Panc1 (cell line): Measurements from ENCODE around the gene SLC6A11. TPM values are rescaled to one million over a fixed set of nuclear protein-coding genes. Genes with fewer than 3 reads are reported as not detected.
A peak's percentile ranks its signal among the peaks of the same experiment; 100 is the strongest.

Experiments
- ATAC-seq: fragments of 200-7000 bp; cut with Tn5 transposase; 2 replicates; pipeline ENCODE4 v1.9.1; 2020; ENCODE audit warnings: mild to moderate bottlenecking, moderate library complexity
- BruUV-seq: library from RNA; stranded (reverse); fragments of 400-500 nt; replicated peaks from 2 replicates; lab custom pipeline; 2021; lab: Mats Ljungman, UMichigan
- CTCF ChIA-PET: fragments of 300-600 bp; sonication (Branson Sonifier 250); formaldehyde crosslinking; loops from one replicate; lab custom pipeline; 2022; ENCODE audit warnings: antibody characterized with exemption; lab: Charles Lee
- POLR2A ChIA-PET: fragments of 300-600 bp; sonication (Branson Sonifier 250); formaldehyde crosslinking; loops from one replicate; lab custom pipeline; 2022; ENCODE audit warnings: antibody characterized with exemption; lab: Charles Lee
- DNase-seq: peaks from one replicate; pipeline ENCODE4 v3.0.0-alpha.2; 2010; ENCODE audit warnings: low read depth, low spot score
- H3K27ac ChIP-seq: 2 replicates; pipeline ENCODE4 v1.5.1; 2011; ENCODE audit warnings: mild to moderate bottlenecking, low read length, inconsistent platforms
- H3K27me3 ChIP-seq: fragments of 200-500 bp; sonication (Bioruptor generic); 2 replicates; pipeline ENCODE4 v1.6.0; 2014; ENCODE audit warnings: low read length, inconsistent platforms; ENCODE audit not compliant: control insufficient read depth, insufficient read depth
- H3K36me3 ChIP-seq: fragments of 200-500 bp; sonication (Bioruptor generic); 2 replicates; pipeline ENCODE4 v1.5.1; 2014; ENCODE audit warnings: inconsistent platforms, mild to moderate bottlenecking, low read length, moderate library complexity; ENCODE audit not compliant: control insufficient read depth, insufficient read depth
- H3K4me1 ChIP-seq: 2 replicates; pipeline ENCODE4 v1.5.1; 2011; ENCODE audit warnings: inconsistent platforms, mild to moderate bottlenecking, low read length, moderate library complexity; ENCODE audit not compliant: control insufficient read depth, insufficient read depth
- H3K4me3 ChIP-seq, 2 experiments: 2 replicates each; pipeline ENCODE4 v1.5.1; 2011 to 2012; ENCODE audit warnings: low read depth in 2 of 2, low read length in 2 of 2, mild to moderate bottlenecking in 2 of 2, inconsistent platforms in 1 of 2, moderate library complexity in 1 of 2
- H3K9me3 ChIP-seq: fragments of 200-500 bp; sonication (Bioruptor generic); 2 replicates; pipeline ENCODE4 v1.5.1; 2014; ENCODE audit warnings: low read depth, mild to moderate bottlenecking, inconsistent platforms, low read length, moderate library complexity; ENCODE audit not compliant: control insufficient read depth, insufficient read depth
- CTCF ChIP-seq: fragments of 450-650 bp; IDR thresholded peaks from 2 replicates; pipeline ENCODE4 v1.5.1; 2017; ENCODE audit warnings: mild to moderate bottlenecking
- POLR2AphosphoS5 ChIP-seq: IDR thresholded peaks from 2 replicates; pipeline ENCODE4 v1.6.1; 2012; ENCODE audit warnings: mild to moderate bottlenecking, low read depth, low read length, moderate library complexity
- REST ChIP-seq, 2 experiments: IDR thresholded peaks; 2 replicates each; pipeline ENCODE4 v1.6.1; 2011 to 2012; ENCODE audit warnings: low read depth in 2 of 2, control low read depth in 1 of 2, low read length in 1 of 2, mild to moderate bottlenecking in 1 of 2, moderate library complexity in 1 of 2; ENCODE audit not compliant: insufficient read depth in 1 of 2
- SIN3A ChIP-seq: IDR thresholded peaks from 2 replicates; pipeline ENCODE4 v1.6.1; 2012; ENCODE audit warnings: low read depth, mild to moderate bottlenecking, low read length, moderate library complexity, borderline replicate concordance; ENCODE audit not compliant: insufficient read depth
- TCF7L2 ChIP-seq: IDR thresholded peaks from 2 replicates; pipeline ENCODE4 v1.6.1; 2011; ENCODE audit warnings: mild to moderate bottlenecking, low read depth, low read length, inconsistent platforms
- in situ Hi-C: cut with HindIII; loops from 2 replicates; pipeline ENCODE4 v1.10.0; 2016; ENCODE audit warnings: low sequenced_read_pairs, low pct_unique_long_range_greater_than_20kb
- intact Hi-C: fragments of 100-400 bp; cut with micrococcal nuclease; formaldehyde crosslinking; loops from one replicate; pipeline ENCODE4 v1.10.0; 2022; ENCODE audit not compliant: unreplicated experiment
- total RNA-seq: library from RNA; stranded (reverse); gene quantifications from one replicate; pipeline ENCODE4 v1.2.1, GENCODE V29; 2021; ENCODE audit not compliant: unreplicated experiment

The SLC6A11 gene
- total RNA-seq, 1 experiment from 2014 or later = not detected

GRCh38 chr3:10867384-10867783 lies 51.4 kb downstream of the SLC6A11 start:
- Histone ChIP-seq H3K27me3 (peaks cover 15% of the 10 kb centered on the region), H3K4me3 (no peak overlapping the region), H3K4me1 (no peaks in the 10 kb centered on the region), H3K27ac (no peak overlapping the region), H3K36me3 (no peaks in the 10 kb centered on the region), H3K9me3 (no peaks in the 10 kb centered on the region)
- TF ChIP-seq SIN3A (no peak), REST (IDR thresholded peaks at IDR 0.05; ENCODE audit: insufficient read depth in 1 of 2, low read depth in 2 of 2, low read length in 1 of 2) (peak; percentile 81 to 85)
- intact Hi-C loops (no loop called here), in situ Hi-C loops (no loop called here)
- CTCF ChIA-PET = no interaction called here
- BruUV-seq = no TSS peak
- DNase-seq = no peak
- ATAC-seq = no peak
- POLR2A ChIA-PET = no interaction called here

GRCh38 chr3:10869460-10869859 lies 53.4 kb downstream of the SLC6A11 start:
- peaks cover 12% of the 10 kb centered on the region; the same call in 1 of the 2 replicates for H3K27me3 ChIP-seq
- DNase-seq (no peak), ATAC-seq (no peak)
- H3K4me3 ChIP-seq = no peak overlapping the region
- ChIA-PET POLR2A (no interaction called here), CTCF (no interaction called here)
- no peak overlapping the region for H3K27ac ChIP-seq
- H3K36me3 ChIP-seq = no peaks in the 10 kb centered on the region
- no peaks in the 10 kb centered on the region for H3K4me1 ChIP-seq
- no peaks in the 10 kb centered on the region for H3K9me3 ChIP-seq
- in situ Hi-C loops (no loop called here), intact Hi-C loops (no loop called here)
- TF ChIP-seq POLR2AphosphoS5 = no peak
- TF ChIP-seq SIN3A = no peak
- no peak for TF ChIP-seq REST (IDR thresholded peaks at IDR 0.05; ENCODE audit: insufficient read depth in 1 of 2, low read depth in 2 of 2, low read length in 1 of 2)
- TF ChIP-seq TCF7L2 = no peak
- no peak for TF ChIP-seq CTCF
- no TSS peak for BruUV-seq
